GM19438 (cell line): Measurements from ENCODE around the gene OTUB2.

Experiments used
- ATAC-seq: cut with Tn5 transposase; IDR thresholded peaks from one replicate; pipeline ENCODE4 v1.9.1; 2021; ENCODE audit warnings: low read depth; ENCODE audit not compliant: unreplicated experiment

Gene OTUB2

GRCh38 chr14:94038921-94039629 is 12.9 kb downstream of the OTUB2 start:
- ATAC-seq = no peak

GRCh38 chr14:94040247-94040646 is 14.1 kb downstream of the OTUB2 start:
- no peak for ATAC-seq

DNA sequence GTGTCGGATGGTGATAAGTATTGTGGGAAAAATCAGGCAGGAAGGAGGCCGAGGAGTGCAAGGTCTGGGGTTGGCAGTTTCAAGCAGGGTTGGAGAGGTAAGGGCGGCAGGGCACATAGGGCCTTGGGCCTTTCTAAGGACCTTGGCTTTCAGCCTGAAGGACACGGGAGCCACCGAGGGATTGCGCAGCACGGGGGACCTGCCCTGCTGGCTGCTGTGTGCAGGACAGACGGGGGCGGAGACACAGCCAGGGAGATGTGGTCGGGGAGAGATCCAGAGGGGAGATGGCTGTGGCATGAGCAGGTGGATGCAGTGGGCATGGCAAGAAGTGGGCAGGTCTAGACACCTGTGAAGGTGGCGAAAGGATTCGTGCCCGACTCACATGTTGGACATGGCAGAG is 14.7 kb downstream of the OTUB2 start:
- ATAC-seq = no peak

DNA sequence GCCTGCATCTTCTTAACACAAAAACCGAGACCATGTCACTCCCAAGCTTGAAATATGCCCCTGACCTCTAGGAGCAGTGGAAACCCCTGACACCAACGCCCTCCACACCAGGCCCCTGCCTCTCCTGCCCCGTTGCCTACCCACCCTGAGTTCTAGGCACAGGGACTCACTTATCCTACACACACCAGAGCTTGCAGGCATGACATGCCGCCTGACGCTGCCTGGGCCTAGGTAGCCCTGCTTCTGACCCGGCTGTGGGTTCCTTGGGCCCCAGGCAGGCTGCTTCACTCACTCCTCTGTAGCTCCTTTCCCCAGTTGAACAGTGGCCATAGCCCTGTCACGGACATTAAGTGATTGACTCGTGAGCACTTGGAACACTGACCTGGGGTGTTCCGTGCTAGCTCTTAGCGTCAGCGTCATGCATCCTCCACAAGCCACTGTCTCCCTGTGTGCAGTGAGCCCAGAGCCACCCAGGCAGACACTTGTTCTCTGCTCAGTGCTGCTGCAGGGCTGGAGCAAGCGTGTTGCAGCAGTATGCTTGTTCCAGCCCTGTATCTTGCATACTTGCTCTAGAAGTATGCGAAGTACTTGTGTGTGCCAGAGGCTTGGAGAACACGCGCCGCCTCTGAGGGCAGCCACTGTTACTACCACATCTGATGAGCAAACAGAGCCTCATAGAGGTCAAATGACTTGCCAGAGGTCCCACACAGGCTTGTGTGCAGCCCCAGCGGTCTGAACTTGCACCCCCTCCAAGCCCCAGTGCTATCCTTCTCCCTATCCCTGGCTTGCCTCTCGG is 15.6 kb downstream of the OTUB2 start:
- ATAC-seq = no peak

- no peak for ATAC-seq
Observed at GRCh38 chr14:94042433-94043091, 16.4 kb downstream of the OTUB2 start.

GRCh38 chr14:94043111-94043755 is 17.1 kb downstream of the OTUB2 start:
- no peak for ATAC-seq

GRCh38 chr14:94043756-94044475 is 17.8 kb downstream of the OTUB2 start:
- no peak for ATAC-seq

DNA sequence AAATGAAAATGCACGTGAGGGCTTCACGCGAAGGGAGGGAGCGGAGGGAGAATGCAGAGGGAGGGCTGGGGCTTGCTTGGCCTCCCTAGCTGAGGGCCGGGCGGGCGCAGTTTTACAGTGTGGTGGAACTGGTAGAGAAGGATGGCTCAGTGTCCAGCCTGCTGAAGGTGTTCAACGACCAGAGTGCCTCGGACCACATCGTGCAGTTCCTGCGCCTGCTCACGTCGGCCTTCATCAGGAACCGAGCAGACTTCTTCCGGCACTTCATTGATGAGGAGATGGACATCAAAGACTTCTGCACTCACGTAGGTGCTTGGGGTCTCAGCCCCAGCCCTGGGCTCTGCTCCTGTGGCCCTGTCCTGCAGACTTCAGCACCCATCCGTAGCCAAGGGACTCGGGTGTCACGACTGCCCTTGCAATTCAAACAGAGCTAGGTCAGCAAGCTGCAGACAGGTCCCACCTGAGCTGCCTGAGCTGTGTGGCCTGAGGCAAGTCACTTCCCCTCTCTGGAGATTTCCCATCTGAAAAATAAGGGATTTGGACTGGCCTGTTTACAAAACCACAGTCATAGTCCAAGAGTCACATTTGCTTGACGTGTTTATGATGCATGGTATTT is 18.4 kb downstream of the OTUB2 start:
- ATAC-seq = no peak

DNA sequence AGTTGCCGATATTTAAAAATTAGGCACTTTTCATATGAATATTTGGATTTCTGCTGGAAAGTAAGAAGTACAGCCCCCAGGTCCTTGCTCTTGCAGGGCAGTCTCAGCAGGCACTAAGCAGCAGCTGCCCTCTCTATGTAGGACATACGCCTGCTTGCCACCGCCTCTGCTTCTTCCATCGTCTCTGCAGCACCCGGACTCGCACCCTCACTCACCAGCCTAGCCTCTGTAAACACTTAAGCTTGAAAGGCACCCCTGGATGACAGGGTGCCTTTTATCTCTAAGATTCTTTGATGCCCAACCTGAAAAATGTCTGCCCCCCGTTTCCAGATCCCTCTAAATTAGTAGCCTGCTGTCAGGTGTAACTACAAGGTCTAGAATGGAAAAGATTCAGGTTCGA is 19.0 kb downstream of the OTUB2 start:
- ATAC-seq = no peak

GRCh38 chr14:94045563-94046345 is 19.6 kb downstream of the OTUB2 start:
- no peak for ATAC-seq

GRCh38 chr14:94046696-94047250 is 20.6 kb downstream of the OTUB2 start:
- ATAC-seq = no peak

- no peak for ATAC-seq
Observed at GRCh38 chr14:94047581-94047980, 21.4 kb downstream of the OTUB2 start.

- ATAC-seq = no peak
Observed at GRCh38 chr14:94048691-94049624, 22.8 kb downstream of the OTUB2 start.

DNA sequence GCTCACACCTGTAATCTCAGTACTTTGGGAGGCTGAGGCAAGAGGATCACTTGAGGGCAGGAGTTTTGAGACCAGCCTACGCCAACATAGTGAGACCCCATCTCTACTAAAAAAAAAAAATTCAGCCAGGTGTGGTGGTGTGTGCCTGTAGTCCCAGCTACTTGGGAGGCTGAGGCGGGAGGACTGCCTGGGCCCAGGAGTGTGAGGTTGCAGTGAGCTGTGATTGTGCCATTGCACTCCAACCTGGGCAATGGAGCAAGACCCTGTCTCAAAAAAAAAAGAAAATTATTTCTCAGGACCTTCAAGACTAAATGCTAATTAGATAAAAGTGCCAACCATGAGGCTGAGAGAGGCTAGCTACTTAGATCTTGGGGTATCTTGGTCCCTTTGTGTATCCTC is 23.5 kb downstream of the OTUB2 start:
- no peak for ATAC-seq

- ATAC-seq = no peak
Observed at GRCh38 chr14:94050231-94050880, 24.2 kb downstream of the OTUB2 start.

DNA sequence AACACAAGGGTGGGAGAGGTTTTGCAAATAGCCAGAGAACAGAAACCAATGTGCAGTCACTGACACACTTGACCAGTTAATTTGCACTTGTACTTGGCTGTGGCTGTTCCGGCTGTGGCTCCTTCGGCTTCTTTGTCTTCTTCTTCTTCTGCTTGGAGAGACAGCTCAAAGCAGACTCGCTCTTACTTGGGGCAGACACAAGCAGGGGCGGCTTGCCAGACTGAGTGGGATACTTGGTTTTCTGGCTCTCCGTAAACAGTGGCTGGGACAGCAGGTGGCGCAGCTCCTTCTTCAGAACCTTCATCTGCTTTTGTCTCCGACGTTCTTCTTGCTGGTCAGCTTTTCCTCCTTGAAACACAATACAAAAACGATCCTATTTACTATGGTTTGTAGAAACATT is 25.0 kb downstream of the OTUB2 start:
- ATAC-seq = no peak

GRCh38 chr14:94051779-94052178 is 25.6 kb downstream of the OTUB2 start:
- ATAC-seq = no peak
